Left ventricle myocardium superior (tissue), 1 donor: ENCODE results near the gene BCAS3. TPM values are rescaled to one million over a fixed set of nuclear protein-coding genes. Genes with fewer than 3 reads are reported as not detected.
A peak's percentile ranks its signal among the peaks of the same experiment; 100 is the strongest.

Experiments used
- ATAC-seq: fragments of 200-7000 bp; cut with Tn5 transposase; one replicate; pipeline ENCODE4 v1.9.1; 2020; ENCODE audit warnings: mild to moderate bottlenecking, moderate library complexity
- DNase-seq: peaks from one replicate; pipeline ENCODE4 v3.0.0-alpha.2; 2020
- intact Hi-C: fragments of 100-400 bp; cut with micrococcal nuclease; formaldehyde crosslinking; loops from one replicate; pipeline ENCODE4 v1.11.0; 2022
- total RNA-seq: library from RNA; stranded (reverse); fragmentation: NEBNext Ultra II Directional; extraction: Animal tissue kit (Norgen Biotek cat#: 25700); gene quantifications from one replicate; pipeline ENCODE4 v1.2.1, GENCODE V29; 2021
- donor health status: DM: no; HTN: yes; CAD: no; lungs with severe emphysema.

The BCAS3 gene
- total RNA-seq, 1 donor from 2014 or later: 15.9 TPM

DNA sequence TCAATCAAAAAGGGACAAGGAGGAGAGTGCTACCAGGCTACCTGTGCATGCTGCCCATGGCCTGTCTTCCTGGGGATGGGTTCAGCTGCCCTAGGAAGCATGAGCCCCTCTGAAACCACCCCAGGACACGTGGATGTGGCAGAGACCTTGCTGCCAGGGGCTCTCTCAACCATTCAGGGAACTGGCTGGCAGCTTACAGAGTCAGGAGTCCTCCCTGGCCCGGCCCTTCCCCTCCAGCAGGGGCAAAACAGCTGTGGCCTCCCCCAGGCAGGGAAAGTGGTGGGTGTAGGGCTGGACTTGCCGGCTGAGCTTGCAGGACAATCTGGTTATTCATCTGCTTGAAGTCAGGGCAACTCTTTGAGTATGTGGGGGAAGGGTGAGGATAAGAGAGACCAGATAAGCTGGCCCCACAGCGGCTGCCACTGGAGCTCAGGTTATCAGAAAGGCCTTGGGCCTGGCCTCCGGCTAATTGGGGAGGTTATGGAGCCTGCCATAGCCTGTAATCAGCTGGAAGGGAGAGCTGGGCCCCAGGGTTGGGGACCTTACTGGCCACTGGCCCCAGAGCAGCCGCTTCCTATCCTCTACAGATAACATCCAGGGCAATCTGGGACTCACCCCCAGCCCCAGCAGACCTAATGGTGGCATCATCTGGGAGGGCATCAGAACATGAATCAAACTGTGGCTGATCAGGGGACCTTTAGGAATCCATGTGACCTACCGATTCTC lies 716.4 kb downstream of the BCAS3 start:
- intact Hi-C loops: no loop called here
- DNase-seq: no peak
- no peak for ATAC-seq

DNA sequence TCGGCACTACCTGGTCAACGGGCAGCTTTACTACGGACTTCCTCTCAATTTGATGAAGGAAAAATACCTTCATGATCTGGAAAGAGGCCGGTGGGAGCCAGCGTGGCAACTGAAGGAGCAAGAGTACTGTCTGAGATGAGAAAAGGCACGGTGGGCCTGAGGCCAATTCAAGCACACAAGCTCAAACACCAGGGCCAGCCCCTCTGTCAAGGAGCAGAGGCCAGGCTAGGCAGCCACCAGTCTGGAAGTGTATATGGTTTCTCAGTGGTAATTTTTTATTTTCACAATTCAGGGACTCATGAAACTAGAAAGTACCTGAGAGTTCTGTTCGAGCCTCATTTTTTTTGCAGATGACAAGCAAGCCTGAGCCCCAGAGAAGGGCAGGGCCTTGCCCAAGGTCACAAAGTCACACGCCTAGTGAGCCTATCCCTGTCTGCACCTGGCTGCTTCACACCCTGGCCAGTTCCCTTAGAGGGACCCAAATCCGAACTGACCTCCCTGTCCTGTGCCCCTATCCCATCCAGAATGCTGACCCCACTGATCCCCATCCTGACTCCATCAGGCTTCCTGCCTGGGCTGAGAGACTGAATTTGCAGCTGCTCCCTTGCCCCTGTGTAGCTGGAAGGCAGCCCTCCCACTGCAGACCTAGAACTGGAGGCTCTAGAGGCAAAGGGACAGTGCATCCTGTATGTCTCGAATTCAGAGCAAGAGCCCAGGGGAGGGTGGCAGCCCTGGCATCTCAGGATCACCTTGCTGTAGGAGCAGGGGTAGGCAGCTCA lies 717.2 kb downstream of the BCAS3 start:
- no peak for DNase-seq
- ATAC-seq: no peak
- intact Hi-C loops: no loop called here

DNA sequence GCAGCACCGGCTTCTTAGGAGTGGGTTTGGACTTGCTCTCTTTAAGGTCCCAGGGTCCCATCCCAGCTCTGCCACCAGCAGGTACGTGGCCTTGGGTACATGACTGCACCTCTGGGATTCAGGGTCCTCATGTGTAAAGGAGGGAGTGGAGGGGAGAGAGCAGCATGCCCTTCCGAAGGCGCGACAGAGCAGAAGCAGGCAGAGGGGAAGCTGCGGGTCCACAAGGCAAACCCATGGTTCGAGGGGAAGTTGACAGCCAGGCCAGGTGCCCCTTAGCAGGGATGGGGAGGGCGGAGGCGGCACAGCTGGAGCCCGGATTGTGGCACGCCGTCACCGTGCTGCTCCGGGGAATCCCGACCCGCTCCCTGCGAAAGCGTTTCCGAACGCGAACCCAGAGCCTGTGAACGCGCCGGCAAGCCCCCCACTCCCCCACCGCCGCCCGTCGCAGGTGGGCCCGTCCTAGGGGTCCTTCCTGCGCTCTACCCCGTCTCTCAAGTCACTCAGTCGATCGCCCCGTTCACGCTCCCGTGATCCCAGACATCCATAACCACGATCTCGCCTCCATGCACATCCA lies 717.8 kb downstream of the BCAS3 start:
- intact Hi-C loops: no loop called here
- no peak for DNase-seq
- ATAC-seq: no peak

DNA sequence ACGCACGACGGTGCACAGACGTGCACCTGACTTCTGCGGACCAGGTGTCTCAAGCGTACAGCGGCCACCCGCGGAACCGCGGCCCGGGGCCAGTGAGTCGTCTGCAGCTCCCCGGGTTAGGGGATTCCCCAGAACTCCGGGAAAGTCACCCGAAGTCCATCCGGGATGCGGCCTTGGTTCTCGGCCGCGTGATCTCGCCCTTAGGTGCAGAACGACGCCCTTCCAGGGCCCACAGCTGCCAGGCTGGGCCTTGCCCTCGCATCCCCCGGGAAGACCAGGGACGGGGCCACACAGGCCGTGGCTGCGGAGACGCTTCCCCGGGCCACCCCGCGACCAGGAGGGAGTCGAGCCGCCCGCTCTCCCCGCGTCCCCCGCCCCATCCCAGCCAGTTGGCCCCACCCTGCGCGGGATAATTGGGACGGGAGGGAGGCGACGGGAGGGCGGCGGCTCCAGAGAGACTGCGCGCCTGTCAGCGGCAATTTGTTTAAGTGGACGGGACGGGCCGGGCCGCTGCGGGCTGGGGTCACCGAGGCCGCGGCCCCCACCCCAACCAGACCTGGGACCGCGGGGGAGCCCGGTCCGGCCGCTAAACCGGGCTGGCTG lies 718.4 kb downstream of the BCAS3 start:
- intact Hi-C loops: no loop called here
- ATAC-seq: peak; percentile 12
- no peak for DNase-seq

DNA sequence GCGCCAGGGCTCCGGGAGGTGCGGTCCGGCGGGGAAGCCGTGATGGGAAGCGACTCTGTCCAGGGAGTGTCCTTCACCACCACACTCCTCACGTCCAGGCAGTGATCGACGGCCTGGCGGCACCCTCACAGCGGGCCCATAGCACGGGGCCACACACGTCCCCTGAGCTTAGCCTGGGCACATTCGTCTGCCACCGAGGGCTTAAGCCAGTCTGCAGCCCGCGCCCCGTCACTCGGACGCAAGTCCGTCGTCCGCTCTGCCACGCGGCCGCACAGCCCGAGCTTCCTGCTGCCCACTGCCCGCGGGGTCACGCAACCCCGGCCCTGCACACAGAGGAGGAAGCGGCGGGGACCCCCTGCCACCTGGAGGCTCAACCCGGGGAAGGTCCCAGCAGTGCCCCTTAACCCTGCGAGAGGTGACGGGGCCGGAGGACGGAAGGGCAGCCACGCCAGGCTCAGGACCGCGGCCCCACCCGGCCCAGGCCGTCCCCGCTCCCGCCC lies 719.0 kb downstream of the BCAS3 start:
- intact Hi-C loops: no loop called here
- DNase-seq: no peak
- ATAC-seq: no peak

DNA sequence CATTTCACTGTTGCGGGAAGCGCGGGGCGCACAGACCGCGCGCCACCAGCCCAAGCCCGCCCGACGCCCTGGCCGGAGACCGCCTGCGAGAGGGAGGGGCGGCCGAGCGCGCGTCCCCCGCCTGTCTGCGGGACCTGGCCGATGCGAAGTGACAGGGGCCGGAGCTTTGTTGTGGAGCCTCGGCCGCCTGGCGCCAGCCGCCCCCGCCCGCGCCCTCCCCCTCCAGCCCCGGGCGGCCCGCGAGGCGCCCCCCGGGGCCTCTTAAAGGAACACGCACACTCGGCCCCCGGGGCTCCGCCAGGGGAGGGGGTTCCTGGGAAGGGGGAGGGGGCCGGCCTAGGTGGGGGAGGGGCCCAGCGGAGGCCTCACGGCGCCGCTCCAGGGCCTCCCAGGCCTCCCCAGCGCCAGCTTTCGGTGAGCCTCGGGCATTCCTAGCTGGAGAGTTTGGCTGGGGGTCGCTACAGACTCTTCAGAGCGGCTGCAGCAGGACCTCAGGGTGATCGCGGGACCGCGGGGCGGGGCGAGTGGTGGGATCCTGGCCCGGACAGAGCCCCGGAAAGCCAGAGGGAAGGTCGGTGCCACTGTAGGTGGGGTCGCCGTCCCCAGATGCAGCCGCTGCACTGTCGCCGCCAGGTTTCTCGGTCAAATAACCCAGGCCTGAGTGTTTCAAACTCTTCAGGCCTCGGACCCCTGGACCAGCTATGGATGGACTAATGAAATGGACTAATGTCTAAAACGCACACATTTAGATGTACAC lies 719.6 kb downstream of the BCAS3 start:
- peak; percentile 3 for ATAC-seq
- intact Hi-C loops: no loop called here
- peak; percentile 52 for DNase-seq

DNA sequence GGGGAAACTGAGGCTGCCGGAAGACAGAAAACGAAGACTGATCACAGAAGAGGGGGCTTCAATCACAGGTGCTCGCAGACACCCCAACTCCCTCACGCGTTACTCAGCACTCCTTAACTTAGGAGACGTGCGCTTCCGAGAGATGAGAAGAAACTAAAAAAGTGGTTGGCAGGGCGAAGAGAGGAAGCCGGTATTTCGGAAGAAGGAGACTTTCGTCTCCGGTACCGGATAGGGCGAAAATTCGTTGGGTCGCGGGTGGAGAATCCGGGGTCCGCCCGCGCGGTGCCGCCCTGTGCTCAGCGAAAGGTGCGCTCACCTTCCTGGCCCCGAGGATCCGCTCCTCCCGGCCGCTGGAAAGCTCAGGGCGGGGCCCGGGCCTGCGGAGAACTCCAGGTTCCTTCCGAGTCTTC lies 721.1 kb downstream of the BCAS3 start:
- peak; percentile 30 for DNase-seq
- intact Hi-C loops: no loop called here
- ATAC-seq: no peak

DNA sequence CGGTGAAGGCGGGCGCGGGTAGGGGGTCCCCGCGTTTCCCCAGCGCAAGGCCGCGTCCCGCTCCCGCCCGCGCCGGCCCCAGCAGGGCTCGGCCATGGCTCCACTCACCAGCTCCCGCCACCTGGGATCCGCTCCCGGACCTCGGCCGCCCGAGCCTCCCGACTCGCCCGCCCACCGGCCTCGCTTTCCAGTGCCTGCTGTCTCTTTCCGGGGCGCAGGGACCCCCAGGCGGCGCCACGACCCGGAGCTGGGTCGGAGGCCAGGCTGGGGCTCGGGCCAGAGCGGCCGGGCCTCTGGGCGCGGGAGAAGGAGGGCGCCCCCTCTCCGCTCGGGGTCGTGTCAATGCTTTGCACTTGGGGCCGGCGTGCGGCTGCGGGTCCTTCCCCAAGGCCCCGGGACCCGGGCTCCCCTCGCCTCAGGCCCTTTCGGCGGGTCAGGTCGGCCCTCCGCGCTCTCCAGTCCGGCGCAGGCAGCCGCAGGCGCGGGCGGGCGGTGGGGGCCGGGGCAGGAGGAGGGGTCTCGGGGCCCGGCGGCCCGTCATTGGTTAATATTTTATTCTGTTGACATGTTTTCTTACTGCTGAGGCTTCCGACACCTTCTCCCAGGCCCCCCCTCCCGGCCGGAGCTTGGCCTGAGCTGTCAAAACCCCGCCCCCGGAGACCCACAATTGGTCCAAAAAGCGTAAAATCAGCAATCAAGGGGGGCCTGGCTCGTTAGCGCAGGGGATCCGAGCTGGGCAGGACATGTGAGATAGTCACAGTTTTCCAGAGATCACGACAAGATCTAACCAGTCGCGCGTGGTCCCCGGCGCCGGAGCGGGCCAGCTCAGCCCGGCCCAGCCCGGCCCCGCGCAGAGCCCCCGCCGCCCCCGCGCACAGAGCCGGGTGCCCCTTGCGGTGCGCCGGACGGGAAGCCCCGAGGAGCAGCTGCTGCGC lies 721.7 kb downstream of the BCAS3 start, which contains the start of gene TBX2:
TBX2 (plus strand) TSS at position 713 of the 935 bp plus-strand sequence. CDS start 334 bp downstream, outside the sequence.
- peak; percentile 81 for ATAC-seq

DNA sequence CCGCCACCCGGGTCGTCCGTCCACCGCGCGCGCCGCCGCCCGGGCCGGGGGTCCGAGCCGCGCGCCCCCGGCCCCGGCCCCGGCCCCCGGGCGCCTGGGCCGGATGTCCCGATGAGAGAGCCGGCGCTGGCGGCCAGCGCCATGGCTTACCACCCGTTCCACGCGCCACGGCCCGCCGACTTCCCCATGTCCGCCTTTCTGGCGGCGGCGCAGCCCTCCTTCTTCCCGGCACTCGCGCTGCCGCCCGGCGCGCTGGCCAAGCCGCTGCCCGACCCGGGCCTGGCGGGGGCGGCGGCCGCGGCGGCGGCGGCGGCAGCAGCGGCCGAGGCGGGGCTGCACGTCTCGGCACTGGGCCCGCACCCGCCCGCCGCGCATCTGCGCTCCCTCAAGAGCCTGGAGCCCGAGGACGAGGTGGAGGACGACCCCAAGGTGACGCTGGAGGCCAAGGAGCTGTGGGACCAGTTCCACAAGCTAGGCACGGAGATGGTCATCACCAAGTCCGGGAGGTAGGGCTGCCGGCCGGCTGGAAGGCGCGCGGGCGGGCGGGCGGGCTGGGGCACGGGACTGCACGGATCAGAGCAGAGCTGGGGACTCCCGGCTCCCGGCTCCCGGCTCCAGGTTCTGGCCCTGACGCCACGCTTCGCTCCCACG lies 722.5 kb downstream of the BCAS3 start:
- ATAC-seq (no peak), DNase-seq (peak; percentile 47)
- intact Hi-C loops: no loop called here

More for the DNA sequence above, 721.7 kb downstream of the BCAS3 start, which contains the start of gene TBX2:
- intact Hi-C loops: no loop called here
- peak; percentile 89 for DNase-seq

DNA sequence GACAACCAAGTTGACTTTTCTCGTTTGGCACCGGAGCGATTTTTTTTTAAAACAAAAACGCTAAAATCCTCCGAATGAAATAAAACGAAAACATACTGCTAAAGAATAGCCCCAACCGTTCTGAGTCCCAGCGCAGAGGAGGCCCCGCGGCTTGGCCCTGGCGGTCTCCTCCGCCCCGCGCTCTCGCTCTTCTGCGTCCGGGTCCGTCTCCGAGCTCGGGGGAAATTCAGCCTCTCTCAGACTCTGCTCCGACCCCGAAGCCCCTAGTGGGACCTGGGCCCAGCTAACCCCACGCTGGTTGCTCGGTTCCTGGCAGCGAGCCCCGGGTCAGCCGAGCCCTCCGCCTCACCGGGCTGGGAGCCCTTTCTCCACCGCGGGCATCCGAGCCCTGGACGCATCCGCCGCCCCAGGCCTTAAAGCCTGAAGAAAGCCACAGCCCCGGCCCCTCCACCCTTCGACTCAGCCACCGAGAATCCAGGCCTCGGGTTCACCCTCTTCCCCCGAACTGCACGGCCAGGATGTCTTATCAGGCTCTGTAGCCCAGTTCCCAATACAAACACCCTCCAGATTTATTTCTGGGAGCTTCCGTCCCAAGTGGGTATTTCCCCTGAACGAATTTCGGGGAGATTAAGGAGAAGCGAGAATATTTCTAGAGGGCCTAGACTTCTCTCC lies 723.2 kb downstream of the BCAS3 start:
- peak; percentile 40 for DNase-seq
- ATAC-seq: no peak
- intact Hi-C loops: no loop called here

DNA sequence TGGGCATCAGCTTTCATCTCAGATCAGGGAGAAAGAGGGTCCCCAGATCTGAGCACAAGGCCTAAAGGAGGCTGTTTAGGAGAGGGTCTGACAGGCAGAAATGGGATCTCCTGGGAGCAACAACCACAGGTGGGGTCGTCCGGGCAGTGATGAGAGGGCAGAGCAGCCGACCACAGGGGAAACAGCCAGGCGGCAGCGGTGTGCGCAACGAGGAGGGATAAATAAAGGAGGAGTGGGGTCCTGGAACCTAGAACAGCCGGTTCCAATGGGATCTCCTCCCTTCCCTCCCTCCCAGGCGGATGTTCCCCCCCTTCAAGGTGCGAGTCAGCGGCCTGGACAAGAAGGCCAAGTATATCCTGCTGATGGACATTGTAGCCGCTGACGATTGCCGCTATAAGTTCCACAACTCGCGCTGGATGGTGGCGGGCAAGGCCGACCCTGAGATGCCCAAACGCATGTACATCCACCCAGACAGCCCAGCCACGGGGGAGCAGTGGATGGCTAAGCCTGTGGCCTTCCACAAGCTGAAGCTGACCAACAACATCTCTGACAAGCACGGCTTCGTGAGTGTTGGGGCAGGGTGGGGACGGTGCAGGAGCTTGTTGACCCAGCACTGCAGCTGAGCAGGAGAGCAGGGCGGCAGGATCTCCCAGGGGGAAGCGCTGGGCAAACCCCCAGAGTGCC lies 723.9 kb downstream of the BCAS3 start:
- intact Hi-C loops: no loop called here
- DNase-seq: peak; percentile 26
- ATAC-seq: no peak

DNA sequence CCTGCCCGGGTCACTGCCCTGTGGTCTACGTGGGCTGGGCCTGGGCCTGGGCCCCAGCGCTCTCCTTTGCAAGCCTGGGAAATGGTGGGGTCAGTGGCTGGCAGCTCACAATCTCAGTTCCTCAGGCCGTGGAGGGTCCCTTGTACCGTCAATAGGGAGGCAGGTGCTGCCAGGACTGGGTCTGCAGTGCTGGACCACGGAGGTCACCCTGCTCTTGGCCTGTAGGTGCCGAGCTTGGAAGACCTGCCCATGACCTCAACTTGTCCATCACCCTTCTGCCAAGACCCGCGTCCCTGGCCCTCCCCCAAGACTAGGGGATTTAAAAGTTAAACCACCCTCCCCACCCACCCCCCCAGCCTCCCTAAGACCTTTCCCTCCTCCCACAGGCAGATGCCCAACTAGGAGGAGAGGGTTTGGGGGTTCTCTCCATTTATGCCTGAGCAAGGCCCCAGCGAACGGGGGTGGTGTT lies 724.5 kb downstream of the BCAS3 start:
- ATAC-seq (no peak), DNase-seq (peak; percentile 27)
- intact Hi-C loops: no loop called here

DNA sequence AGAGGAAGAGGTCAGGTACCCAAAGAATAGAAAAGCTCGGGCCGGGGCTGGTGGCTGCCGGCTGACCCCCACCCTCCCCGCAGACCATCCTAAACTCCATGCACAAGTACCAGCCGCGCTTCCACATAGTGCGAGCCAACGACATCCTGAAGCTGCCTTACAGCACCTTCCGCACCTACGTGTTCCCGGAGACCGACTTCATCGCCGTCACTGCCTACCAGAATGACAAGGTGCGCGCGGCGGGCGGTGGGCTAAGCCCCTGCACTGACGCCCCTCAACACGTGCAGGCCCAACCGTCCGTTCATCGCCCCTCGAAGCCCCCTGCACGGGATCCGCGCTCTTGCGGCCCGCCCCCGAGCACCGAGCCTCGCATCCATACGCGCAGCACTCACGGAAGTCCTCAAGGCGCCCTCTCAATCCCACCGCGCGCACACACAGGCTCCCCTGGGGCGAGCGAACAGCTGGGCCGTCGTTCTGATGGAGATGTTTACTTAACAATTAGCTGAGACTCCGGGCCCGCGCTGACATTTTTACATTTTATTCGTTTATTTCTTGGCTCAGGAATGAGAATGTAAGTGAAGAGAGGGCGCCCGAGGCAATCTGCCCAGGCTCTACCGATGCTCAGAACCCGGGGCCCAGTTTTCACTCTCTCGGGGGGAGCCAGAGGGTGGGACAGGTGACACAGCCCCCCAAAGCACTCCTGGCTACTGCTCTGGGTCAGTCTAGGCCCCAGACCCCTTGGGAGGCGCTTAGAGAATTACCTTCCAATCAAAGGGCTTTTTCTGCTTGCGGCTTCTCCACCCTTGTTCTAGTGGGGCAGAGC lies 725.5 kb downstream of the BCAS3 start:
- intact Hi-C loops: no loop called here
- ATAC-seq: no peak
- peak; percentile 53 for DNase-seq

DNA sequence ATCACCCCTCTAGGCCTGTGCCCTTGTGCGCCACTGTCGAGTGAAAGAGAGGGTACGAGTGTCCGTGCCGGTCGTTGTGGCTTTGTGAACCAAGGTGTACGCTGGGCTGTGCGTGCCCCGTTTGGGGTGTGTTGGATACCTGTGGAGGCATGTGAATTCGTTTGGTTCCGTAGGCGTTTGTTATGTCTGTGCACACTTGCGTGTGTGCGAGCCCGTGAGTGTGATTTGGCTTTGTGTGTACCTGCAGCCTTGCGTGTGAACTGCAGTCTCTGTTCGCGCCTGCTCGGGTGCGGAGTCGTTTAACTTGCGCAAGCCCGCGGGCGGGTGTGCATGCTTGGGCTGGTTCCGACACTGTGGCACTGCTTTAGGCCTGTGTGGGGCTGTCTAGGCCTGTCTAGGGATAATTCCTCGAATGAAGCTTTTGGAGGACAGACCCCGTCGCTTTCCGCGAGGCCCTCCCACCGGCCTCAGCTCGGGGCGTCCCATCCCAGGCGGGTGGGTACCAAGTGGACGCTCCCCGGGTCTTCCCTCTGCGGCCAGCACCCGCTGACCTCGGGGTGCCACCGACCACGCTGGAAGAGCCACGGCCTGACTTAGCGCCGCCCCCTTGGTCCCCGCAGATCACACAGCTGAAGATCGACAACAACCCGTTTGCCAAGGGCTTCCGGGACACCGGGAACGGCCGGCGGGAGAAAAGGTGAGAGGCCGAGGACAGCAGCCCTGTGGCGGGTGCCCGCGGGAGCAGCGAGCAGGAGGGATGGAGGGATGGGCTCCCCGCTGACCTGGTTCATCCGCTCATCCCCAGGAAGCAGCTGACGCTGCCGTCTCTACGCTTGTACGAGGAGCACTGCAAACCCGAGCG lies 726.4 kb downstream of the BCAS3 start:
- ATAC-seq: no peak
- DNase-seq: peak; percentile 29
- intact Hi-C loops: no loop called here

DNA sequence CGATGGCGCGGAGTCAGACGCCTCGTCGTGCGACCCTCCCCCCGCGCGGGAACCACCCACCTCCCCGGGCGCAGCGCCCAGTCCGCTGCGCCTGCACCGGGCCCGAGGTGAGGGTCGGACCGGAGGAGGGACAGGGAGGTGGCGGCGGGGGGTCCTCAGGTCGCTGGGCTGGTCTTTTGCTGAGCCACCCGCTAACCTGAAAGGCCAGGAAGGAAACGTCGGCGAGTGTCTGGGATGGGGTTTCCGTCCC lies 726.9 kb downstream of the BCAS3 start:
- ATAC-seq (no peak), DNase-seq (no peak)
- intact Hi-C loops: no loop called here
